Nucleus accumbens (tissue), 56 donors: ENCODE data around the gene RGS5.
"Not testable (repeated sequence)": the region's sequence is repeated elsewhere in the genome, so short reads cannot be mapped to it uniquely, and the experiment has no call there.

Experiments used
- DNase-seq, 56 donors: peaks; one replicate each; lab custom pipeline; 2025; lab: John Stamatoyannopoulos, UW

RGS5 gene, protein sequence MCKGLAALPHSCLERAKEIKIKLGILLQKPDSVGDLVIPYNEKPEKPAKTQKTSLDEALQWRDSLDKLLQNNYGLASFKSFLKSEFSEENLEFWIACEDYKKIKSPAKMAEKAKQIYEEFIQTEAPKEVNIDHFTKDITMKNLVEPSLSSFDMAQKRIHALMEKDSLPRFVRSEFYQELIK

DNA sequence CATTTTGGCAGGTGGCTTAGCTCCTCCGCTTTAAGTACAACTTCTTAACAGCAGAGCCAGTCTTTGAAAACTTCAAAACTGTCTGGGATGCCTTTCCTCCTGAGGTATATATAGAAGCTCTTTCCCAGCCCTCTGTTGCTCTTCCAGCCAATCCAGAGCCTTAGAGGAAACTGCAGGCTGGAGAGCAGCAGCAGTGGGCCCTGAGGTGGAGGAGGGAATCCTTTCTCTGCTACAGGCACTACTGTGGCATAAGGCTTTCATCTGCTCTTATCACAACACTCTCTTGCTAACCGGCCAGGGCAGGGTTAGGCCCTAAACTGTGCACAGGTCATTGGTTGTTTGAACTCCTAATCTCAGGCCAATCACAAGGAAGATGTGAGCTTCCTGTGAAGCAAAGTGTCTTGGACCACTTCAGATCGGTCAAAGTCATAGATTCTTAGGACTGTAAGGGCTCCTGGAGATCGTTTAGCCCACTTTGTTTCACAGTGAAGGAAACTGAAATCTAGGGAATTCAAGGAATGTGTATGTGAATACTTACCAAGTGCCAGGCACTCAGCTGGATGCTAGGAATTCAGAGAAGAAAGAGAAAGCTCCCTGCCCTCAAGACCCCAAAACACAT, at the start of gene RGS5:
Gene RGS5, minus strand, starts transcription at position 84 of the 619 bp plus-strand sequence. Its CDS starts 81 bp downstream, at position 3.
- DNase-seq = no peak

DNA sequence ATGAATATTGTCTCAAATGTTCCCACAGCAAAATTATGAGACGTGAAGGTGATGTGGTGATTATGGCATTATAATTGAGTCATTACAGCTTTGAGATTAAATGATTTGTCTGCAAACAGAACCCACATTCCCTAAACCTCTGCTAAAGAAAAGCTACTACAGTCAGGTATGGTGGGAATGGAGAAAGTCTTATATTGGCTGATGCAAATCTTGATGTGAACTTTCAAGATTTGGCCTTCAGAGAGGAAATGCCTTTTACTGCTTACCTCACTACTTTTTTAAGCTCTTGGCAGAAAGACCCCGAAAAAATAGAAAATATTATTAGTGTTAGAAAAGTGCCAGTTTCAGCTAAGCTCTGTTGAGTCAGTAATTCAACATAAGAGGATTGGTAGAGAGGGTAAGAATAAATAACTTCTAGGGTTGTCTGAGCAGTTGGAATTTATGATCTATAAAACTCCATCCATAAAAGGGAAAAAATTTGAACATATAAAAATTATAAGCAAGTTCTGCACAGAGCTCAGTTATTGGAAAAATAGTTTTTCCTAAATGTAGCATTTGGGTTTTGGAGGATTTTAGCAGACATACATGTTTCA, 47.8 kb upstream of the RGS5 start:
- no peak for DNase-seq

DNA sequence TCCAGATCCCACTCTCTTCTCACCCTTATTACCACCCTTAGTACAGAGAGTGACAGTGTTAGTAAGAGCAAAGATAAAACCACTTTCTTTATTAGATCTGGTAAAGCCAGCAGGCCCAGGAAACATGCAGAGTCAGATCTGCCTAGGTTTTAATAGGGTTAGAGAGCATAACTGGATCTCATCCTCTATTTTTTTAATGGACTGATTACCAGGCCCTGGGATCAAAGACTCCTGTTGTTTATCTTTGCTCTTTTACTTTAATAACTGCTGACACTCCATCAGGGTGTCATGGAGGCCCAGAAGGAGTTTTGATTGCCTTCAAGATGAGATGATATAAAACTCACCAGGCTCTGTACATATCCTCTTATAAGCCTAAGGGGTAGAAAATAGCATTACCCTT, 45.3 kb upstream of the RGS5 start:
- no peak for DNase-seq

DNA sequence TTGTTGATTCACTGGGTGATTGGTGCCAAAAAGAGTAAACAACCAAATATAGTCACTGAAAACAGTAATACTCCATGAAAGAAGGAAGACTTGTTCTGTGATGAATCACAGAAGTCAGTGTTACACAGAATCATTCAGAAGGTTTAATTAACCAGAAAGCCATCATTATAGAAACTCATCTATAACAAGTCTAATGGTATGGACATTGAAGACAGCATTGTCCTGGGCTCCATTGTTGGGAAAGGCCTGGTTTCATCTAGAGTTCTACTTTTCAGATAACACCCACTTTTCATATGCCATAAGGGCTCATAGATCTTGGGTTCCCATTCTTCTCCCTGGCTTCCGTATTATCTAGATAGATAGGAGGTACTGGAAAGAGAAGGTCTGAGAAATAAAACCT, 41.9 kb upstream of the RGS5 start:
- not testable (repeated sequence) for DNase-seq

DNA sequence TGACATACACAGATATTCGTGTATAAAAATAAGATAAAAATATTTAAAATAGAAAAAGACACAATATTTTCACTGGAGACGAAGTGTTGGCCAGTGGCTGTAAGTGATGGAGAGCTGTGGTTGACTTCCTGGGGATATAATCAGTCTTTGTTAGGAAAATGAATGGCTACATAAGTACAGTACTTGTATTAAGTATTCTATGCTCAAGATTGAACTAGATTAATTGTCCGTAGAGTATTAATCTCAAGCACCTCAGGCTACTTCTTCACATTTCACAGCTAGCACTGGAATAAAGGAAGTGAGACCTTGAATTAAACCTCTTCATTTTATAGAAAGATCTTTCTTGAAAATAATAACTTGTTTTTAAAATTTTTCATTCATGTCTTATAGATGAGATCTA, 39.0 kb upstream of the RGS5 start:
- DNase-seq = no peak

DNA sequence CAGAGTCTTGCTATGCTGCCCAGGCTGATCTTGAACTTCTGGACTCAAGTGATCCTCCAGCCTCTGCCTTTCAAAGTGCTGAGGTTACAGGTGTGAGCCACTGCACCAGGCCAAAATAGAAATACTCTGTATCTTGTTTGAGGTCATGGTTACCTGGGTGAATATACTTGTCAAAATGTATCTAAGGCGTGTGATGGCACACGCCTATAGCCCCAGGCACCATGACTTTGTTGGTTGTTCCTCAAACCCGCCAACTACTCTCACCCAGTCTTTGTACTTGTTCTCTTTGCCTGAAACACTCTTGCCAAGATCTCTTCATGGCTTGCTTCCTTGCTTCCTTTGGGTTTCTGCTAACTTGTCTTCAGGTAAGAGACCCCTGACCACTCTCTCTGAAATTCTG, 38.0 kb upstream of the RGS5 start:
- DNase-seq = no peak

DNA sequence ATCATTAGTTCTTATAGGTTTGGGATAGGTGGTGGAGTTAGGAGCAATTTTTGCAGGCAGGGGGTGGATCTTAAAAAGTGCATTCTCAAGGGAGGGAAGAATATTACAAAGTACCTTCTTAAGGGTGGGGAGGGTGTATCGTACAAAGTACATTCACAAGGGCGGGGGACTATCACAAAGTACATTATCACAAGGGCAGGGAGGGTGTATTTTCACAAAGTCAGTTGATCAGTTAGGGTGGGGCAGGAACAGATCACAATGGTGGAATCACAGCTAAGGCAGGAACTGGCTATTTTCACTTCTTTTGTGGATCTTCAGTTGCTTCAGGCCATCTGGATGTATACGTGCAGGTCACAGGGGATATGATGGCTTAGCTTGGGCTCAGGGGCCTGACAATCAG, 30.9 kb upstream of the RGS5 start:
- DNase-seq = not testable (repeated sequence)

DNA sequence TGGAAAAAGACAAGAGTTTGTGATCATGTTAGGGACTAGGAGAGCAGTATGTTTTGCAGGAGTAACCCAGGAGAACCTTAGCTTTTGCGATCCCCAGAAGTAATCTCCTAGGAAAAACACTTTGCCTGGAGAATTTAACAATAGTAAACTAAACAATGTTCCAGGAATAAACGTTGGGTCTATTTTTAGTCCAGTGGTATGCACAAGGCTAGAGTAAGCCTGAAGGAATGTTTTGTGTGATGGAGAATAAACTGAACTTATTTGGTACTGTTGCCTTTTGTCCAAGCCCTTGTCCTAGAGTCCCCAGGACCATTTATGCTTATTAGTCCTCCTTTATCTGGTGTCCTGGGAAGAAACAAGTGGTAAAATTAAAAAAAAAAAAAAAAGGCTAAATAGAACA, 28.7 kb upstream of the RGS5 start:
- DNase-seq = no peak

DNA sequence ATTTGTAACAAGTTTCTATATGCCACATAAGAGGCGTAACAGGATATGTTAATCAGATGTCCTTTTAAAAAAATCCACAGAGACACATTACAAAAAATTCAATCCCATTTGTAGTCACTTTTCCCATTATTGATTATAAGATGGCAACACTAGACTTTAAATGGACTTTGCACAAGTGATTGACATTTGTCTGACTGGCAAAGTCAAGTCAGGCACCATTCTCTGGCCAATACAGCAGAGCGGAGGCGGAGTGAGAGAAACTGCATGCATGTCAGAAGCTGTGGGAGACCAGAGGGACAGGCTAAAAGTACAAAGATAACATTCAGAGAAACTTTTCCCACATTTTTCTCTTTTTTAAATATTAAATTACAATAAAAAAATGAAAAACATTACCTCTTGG, 28.1 kb upstream of the RGS5 start:
- no peak for DNase-seq

DNA sequence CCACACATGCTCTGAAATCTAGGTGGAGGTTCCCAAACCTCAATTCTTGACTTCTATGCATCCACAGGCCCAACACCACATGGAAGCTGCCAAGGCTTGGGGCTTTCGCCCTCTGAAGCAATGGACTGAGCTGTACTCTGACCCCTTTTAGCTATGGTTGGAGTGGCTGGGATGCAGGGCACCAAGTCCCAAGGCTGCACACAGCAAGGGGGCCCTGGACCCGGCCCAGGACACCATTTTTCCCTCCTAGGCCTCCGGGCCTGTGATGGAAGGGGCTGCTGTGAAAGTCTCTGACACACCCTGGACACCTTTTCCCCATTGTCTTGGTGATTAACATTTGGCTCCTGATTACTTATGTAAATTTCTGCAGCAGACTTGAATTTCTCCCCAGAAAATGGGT, 25.6 kb upstream of the RGS5 start:
- not testable (repeated sequence) for DNase-seq

DNA sequence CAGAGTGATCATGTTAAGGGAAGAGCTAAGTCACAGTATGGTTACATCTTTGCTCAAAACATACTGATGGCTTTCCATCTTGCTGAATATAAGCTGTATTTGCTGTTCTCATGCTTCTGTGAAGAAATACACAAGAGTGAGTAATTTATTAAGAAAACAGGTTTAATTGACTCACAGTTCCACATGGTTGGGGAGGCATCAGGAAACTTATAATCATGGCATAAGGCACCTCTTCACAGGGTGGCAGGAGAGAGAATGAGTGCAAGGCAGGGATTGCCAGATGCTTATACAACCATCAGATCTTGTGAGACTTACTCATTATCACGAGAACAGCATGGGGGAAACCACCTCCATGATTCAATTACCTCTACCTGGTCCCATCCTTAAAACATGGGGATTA, 24.4 kb upstream of the RGS5 start:
- DNase-seq = no peak

DNA sequence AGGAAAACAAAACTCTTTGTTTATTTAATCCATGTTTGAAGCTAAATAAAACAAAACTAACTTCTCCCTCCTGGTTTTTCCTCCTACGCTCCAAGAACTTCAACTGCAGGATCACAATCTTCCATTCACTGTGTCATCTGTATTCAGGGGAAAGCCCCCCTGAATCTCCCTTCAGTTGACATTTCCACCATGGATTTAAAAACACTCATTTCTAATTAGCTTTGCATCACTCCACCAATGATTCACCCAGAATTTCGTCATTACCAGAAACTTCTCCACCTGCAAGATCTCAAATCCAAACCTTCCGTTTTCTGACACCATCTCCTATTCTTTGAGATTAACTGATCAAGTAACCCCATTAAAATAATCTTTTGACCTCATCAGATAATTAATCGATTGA, 10.9 kb upstream of the RGS5 start:
- DNase-seq = no peak

DNA sequence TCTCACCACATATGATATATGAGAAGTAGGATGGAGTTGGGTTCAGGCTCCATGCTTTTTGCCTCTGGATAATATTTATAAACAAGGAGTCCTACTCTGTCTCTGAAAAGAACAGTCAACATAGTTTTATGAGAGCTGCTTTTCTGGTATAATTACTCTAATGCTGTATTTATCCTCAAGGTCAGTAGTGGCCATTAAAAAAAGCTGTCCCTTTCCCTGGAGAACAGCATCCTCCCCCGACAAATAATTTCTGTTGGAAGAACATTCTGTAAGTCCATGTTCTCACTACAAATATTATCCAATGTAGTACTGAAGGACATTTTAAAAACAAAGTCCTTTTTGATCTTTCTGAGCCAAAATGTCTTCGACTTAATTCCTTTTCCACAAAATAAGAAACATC, 9.0 kb upstream of the RGS5 start:
- no peak for DNase-seq

DNA sequence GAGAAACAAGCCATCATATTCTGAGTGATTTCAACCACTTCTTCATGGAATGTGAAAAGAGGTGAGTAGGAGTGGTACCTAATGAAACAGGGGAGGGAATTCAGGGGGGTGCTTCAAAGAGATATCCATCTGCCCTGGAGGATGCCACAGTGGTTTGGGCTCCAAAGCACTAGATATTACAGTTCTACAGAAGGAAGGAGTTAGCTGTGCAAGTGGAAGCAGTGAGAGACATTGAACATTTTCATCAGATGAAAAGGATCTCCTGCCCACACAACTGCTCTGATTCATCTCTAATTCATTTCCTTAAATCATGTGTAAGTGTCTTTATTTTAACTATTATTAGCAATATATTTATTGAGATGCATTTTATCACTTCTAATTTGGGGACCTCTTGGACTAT, 2.8 kb upstream of the RGS5 start:
- peak in 1 of 56 donors; percentile 3 for DNase-seq

DNA sequence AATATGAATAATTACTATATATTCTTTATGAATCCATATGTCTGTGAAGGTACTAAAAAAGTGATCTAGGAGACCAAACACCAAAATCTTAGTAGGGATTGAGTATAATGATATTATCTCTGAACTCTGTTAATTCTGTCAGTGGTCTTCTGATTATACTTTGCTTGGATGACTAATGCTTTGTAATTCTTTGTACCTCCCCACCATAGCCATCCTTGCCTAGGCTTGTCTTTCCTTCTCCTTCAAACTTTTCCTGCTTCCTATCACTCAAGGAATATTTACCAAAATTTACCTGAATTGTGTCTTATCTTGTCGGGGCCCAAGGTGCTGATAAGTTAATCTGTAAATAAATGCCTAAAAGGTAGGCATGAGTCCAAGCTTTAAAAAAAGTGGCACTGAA, 845 bp upstream of the RGS5 start:
- no peak for DNase-seq

DNA sequence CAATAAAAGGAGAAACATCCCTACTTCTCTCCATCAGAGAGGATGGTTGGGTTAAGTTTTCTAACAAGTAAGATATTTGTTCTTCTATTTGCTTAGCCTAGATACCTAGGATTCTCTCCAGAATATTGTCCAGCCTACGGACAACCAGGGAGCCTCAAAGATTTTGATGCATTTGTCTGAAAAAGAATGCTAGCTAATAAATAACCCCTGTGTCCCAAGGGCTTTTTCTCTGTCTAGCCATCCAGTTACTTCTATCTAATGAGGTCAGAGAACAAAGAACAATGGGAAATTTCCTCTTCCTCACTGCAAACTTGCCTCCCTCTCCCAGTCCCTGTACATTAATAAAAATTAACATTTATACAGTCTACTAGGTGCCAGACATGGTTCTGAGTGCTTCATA, 810 bp downstream of the RGS5 start:
- no peak for DNase-seq

DNA sequence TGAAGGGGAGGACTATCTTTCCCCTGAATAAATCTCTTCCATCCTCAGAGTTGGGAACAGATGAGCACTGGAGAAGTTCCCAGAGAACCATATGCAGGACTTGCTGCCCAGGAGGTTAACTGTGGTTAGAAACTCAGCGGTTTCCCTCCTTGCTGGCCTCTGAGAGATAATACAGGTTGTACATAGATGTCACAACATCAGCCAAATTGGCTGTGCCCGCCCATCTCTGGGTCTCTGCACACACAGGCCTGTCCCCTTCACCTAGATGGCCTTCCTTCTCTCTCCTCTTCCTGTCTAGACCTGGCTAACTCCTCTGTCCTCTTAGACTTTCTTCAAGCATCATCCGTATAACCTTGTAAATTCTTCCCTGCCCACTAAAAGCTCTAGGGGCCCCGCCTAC, 5.7 kb downstream of the RGS5 start:
- DNase-seq = no peak

DNA sequence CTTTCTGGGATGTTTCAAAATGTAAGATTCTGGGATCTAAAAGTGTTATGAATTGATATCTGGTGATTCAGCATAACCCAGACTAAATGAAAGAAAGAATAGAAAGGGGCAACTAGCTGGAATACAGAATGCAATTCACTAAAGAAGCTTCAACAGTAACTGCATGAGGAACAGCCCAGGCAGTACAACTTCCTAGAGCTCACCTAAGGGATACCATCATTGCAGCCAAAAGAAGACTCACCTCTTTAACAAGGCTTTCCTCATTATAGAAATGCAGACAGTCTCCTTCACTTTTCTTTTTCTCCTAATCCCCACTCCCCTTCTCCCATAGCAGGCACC, 6.3 kb downstream of the RGS5 start:
- no peak for DNase-seq

DNA sequence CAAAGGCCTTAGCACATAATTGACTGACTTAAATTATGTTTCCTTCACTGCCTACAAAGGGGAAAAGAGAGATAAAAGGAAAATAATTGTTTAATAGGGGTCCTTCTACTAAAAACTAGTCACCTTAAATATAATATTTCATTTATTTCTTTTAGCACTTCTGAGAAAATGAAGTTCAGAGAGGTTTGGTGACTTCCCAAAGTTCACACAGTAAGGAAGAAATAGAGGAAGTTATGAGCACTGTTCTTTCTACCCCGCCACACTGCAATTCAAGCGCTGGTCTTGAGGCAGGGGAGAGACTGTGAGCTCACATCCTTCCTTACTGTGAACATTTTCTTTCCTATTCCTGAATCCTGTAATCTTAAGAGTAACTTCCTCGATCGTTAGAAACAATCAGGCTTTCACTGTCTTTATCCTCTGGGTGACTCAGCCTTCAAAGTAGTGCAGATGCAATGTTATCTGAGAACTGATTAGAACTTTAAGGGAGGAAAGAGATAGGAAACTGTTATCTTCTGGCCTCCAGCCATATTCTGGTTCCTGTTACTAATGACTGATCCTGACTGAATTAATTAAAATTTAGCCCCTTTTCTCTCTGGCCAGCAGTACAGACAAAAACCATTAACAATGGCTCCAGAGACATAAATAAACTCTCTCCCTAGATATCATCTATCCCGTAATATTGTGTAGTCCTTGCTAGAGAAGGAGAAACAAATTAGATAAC, 6.8 kb downstream of the RGS5 start:
- DNase-seq = no peak

DNA sequence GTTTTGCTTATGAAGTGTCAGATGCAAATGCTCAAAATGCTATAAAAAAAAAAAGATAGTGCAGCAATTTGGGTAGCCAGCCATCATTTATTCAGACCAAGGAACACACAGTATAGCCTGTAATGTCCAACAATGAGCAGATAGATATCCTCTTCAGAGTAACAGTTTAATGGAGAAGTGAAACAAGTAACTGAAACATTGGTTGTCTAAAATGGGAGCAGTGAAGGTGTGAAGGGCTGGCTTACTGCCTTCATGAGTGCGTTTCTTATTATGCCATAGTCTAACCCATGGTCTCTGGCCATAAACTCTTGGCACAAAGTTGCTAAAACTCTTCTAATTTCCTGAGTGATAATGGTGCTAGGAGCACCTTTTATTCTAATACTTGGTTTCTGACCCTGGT, 11.4 kb downstream of the RGS5 start:
- DNase-seq = no peak

DNA sequence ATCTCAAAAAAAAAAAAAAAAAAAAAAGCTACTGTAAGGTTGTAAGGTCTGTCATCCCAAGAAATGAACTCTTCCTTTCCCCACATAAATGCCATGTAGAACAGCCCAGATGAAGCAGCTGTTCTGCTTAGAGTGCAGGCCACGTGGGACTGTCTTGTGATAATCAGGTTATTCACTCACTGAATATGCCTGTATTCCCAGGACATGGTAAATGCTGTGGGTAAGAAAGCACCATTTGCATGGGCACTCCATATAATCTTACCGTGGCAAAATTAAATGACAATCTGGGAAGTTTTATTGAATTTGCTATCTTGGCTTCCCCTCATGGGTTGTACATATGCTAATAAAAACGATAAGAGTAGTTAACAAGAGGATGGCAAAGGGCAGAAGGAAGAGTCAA, 13.8 kb downstream of the RGS5 start:
- no peak for DNase-seq

DNA sequence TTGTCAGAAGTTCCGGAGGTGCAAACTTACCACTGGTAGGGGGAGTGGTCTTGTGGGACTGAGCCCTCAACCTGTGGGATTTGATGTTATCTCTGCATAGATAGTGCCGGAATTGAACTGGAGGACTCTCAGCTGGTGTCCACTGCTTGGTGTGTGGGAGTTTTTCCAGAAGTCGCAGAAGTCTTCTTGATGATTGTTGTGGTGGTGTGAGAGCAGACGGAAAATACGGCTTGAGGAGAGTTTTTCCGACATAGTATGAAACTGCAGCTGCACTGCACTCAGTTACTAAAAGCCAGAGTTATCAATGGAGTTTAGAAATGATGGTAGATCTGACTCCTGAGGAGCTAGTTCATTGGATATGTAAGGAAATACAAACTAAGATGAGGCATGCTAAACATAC, 14.9 kb downstream of the RGS5 start:
- no peak for DNase-seq
